HepG2 (cell line): ENCODE data around the gene ARHGEF39. TPM values are rescaled to one million over a fixed set of nuclear protein-coding genes. Genes with fewer than 3 reads are reported as not detected.

ENCODE experiments used
- ZHX2 ChIP-seq, 2 experiments: sonication (generic) in 1 of 2; formaldehyde crosslinking in 1 of 2; IDR thresholded peaks; 2 replicates each; pipeline versions ENCODE4 v1.6.1 to v1.9.0; 2014 to 2022; ENCODE audit warnings: antibody characterized with exemption in 1 of 2, borderline replicate concordance in 1 of 2, inconsistent platforms in 1 of 2, low read depth in 1 of 2, missing genetic modification reagents in 1 of 2
- ZSCAN5A ChIP-seq: sonication (generic); formaldehyde crosslinking; IDR thresholded peaks from 2 replicates; pipeline ENCODE4 v1.8.0; 2022; ENCODE audit warnings: mild to moderate bottlenecking, missing genetic modification reagents, borderline replicate concordance
- polyA plus RNA-seq, 8 experiments: library from polyadenylated mRNA; depleted of rRNA in 3 of 8; stranded (reverse) in 7 of 8; unstranded in 1 of 8; fragments of >200 nt; fragmentation: Illumina TruSeq in 4 of 8; extraction: Trizol in 4 of 8; gene quantifications; 2 replicates each; pipeline versions ENCODE4 v1.2.1 to v1.2.3, GENCODE V29; 2011 to 2016; ENCODE audit warnings: low read depth in 4 of 8, missing spikeins in 1 of 8, mixed read lengths in 1 of 8; ENCODE audit not compliant: insufficient read depth in 1 of 8
- total RNA-seq, 5 experiments: library from RNA; depleted of rRNA; stranded (reverse); fragments of >200 nt; fragmentation: Illumina TruSeq; extraction: Trizol; gene quantifications; 2 replicates each; pipeline ENCODE4 v1.2.3, GENCODE V29; 2016; ENCODE audit warnings: low read depth in 1 of 5

Gene ARHGEF39
- total and polyA plus RNA-seq, 2 of the 13 experiments (the other 11 are each of a cell fraction or from before 2014, with no cell fraction given), result 11.2 to 12.3 TPM

GRCh38 chr9:35697486-35697885, 32.5 kb upstream of the ARHGEF39 start (continued):
- TF ChIP-seq ZHX2 (IDR thresholded peaks at IDR 0.05; ENCODE audit: low read depth), result no peak
- no peak for TF ChIP-seq ZHX2 (CRISPR knock-in tag; IDR thresholded peaks at IDR 0.05; ENCODE audit: borderline replicate concordance)
- TF ChIP-seq ZSCAN5A (CRISPR knock-in tag), result no peak
- TF ChIP-seq, all 625 proteins: peak for 0
